Measurements from ENCODE around the gene RPS16. TPM values are rescaled to one million over a fixed set of nuclear protein-coding genes. Genes with fewer than 3 reads are reported as not detected.

The RPS16 gene
- total and polyA plus RNA-seq, 2 of the 8 experiments (the other 6 are each of a cell fraction or from before 2014, with no cell fraction given), result 2,433 to 7,810 TPM

- H4K91ac ChIP-seq (replicated peaks; ENCODE audit: insufficient read length, low read length), result peak within 1 kb of the TSS; percentile 46
- peaks cover 10 to 48% (median 26%) of the 10 kb centered on the region in 4 experiments for H3K4me1 ChIP-seq (replicated peaks in 1 of 4; ENCODE audit: control insufficient read depth in 3 of 4, insufficient read depth in 4 of 4, low read length in 3 of 4)
- no peak within 1 kb of the TSS for H3K14ac ChIP-seq (ENCODE audit: insufficient read length)
- 1% methylated on average over 56 of the region's 56 CpGs; no CpG with 5 or more reads in 1 of the 2 experiments for WGBS, 2 experiments (ENCODE audit: extremely low coverage in 1 of 2, insufficient coverage in 1 of 2, insufficient read length in 1 of 2, insufficient replicate concordance in 2 of 2, low coverage in 1 of 2, low lambda C conversion rate in 2 of 2, missing lambda C conversion rate in 1 of 2)
- peak within 1 kb of the TSS; percentile 58 for H2BK120ac ChIP-seq (replicated peaks; ENCODE audit: low read depth, low read length)
- CTCF ChIA-PET (ENCODE audit: partially characterized antibody), result interaction anchor here (0.6 to 3.9 kb wide), 5 partner anchors 10 to 92 kb away, joined by 3 to 38 read pairs (median 3); no protein-coding TSS in a partner anchor
- H3K9me3 ChIP-seq (ENCODE audit: insufficient read depth in 2 of 2, low read depth in 1 of 2, low read length in 1 of 2), result no peaks in the 10 kb centered on the region
- peaks cover 0 to 5% of the 10 kb centered on the region in 2 experiments for H4K20me1 ChIP-seq (replicated peaks in 1 of 2; ENCODE audit: control insufficient read depth in 1 of 2, insufficient read depth in 2 of 2, low read length in 2 of 2)
- H3K27me3 ChIP-seq (replicated peaks in 1 of 4; ENCODE audit: control insufficient read depth in 3 of 4, extremely low read depth in 1 of 4, insufficient read depth in 3 of 4, low read length in 3 of 4), result no peaks in the 10 kb centered on the region
- H2BK12ac ChIP-seq (ENCODE audit: low read depth, low read length), result peak within 1 kb of the TSS; percentile 97
- peaks cover 0 to 5% (median 0%) of the 10 kb centered on the region in 4 experiments; a peak in 1 of 8 replicates for H3K36me3 ChIP-seq (ENCODE audit: control insufficient read depth in 2 of 4, insufficient read depth in 4 of 4, low read length in 3 of 4)
- H2AK5ac ChIP-seq (ENCODE audit: low read depth, low read length), result no peak within 1 kb of the TSS; the same call in 1 of the 2 replicates
- peaks cover 28% of the 10 kb centered on the region for H3K23me2 ChIP-seq (ENCODE audit: low read depth, low read length)
- no peak for FAIRE-seq
- peak within 1 kb of the TSS; percentile 56; the same call in 1 of the 2 replicates for H3K27ac ChIP-seq (ENCODE audit: low read depth, low read length)
- no peaks in the 10 kb centered on the region for H3K79me1 ChIP-seq (ENCODE audit: low read depth, low read length)
- peak within 1 kb of the TSS; percentile 81 to 84 for H3K4me2 ChIP-seq (ENCODE audit: insufficient read depth in 1 of 2, low read depth in 2 of 2, low read length in 2 of 2)
- peak within 1 kb of the TSS; percentile 40 for H3K4ac ChIP-seq (replicated peaks; ENCODE audit: insufficient read length, low read depth, low read length)
- H3K4me3 ChIP-seq (ENCODE audit: extremely low read depth in 1 of 4, insufficient read depth in 2 of 4, low read depth in 3 of 4, low read length in 4 of 4), result peak within 1 kb of the TSS; percentile 63 to 91 (median 84)
- H2AFZ ChIP-seq (ENCODE audit: low read length), result no peak within 1 kb of the TSS
- peak within 1 kb of the TSS; percentile 59 to 87 (median 76) for H3K9ac ChIP-seq (replicated peaks in 1 of 4; ENCODE audit: extremely low read depth in 1 of 4, low read depth in 3 of 4, low read length in 3 of 4)
- DNase-seq (ENCODE audit: low read depth in 1 of 2, low spot score in 2 of 2), result peak in 1 of 2 experiments; percentile 86
- peak within 1 kb of the TSS; percentile 83 for H4K8ac ChIP-seq (ENCODE audit: extremely low read depth, insufficient read depth, low read length)
- peak within 1 kb of the TSS; percentile 83; the same call in 1 of the 2 replicates for H2BK5ac ChIP-seq (ENCODE audit: low read depth, low read length)
- H3K56ac ChIP-seq (replicated peaks; ENCODE audit: insufficient read length, low read depth, low read length), result peak within 1 kb of the TSS; percentile 94
- H2BK20ac ChIP-seq (ENCODE audit: low read length), result no peak within 1 kb of the TSS
- peaks cover 0 to 20% of the 10 kb centered on the region in 2 experiments; a peak in 1 of 4 replicates for H3K79me2 ChIP-seq (ENCODE audit: control insufficient read depth in 1 of 2, insufficient read depth in 2 of 2, low read length in 2 of 2)
- H2BK15ac ChIP-seq (ENCODE audit: low read length), result peak within 1 kb of the TSS; percentile 88; the same call in 1 of the 2 replicates
- no peak within 1 kb of the TSS for H3K23ac ChIP-seq (ENCODE audit: insufficient read length)
- peak within 1 kb of the TSS; percentile 77 for H4K5ac ChIP-seq (ENCODE audit: insufficient read length, low read depth, low read length)
- POLR2A ChIA-PET (ENCODE audit: partially characterized antibody), result interaction anchor here (0.6 to 14.3 kb wide), 11 partner anchors 9 to 1502 kb away, joined by 3 to 234 read pairs (median 5); partner anchors contain the start of genes MED29, PAF1, RPS16 and TIMM50
- peak within 1 kb of the TSS; percentile 71 for H3K18ac ChIP-seq (ENCODE audit: extremely low read depth, low read length)
- no peak for TF ChIP-seq CBX8 (IDR thresholded peaks at IDR 0.05; ENCODE audit: borderline replicate concordance, low read depth, low read length)
- TF ChIP-seq TAF7 (optimal IDR thresholded peaks at IDR 0.05; ENCODE audit: borderline replicate concordance, low read depth, low read length), result peak; percentile 81
- no peak for TF ChIP-seq CEBPB (IDR thresholded peaks at IDR 0.05; ENCODE audit: low read depth, low read length)
- peak; percentile 21; the same call in 1 of the 2 replicates for TF ChIP-seq MAX (IDR thresholded peaks at IDR 0.05)
- peak; percentile 13 to 69; a peak in 2 of 4 replicates for TF ChIP-seq SIN3A (conservative IDR thresholded peaks at IDR 0.05 in 1 of 2, IDR thresholded peaks at IDR 0.05 in 1 of 2; ENCODE audit: low read depth in 1 of 2, low read length in 2 of 2)
- no peak for TF ChIP-seq CREB1 (IDR thresholded peaks at IDR 0.05)
- TF ChIP-seq KDM4A (IDR thresholded peaks at IDR 0.05; ENCODE audit: low read depth, low read length, severe bottlenecking), result peak; percentile 77
- peak; percentile 80 for TF ChIP-seq PHF8 (conservative IDR thresholded peaks at IDR 0.05; ENCODE audit: low read depth, low read length)
- TF ChIP-seq TBP (IDR thresholded peaks at IDR 0.05; ENCODE audit: low read depth, low read length), result peak; percentile 93
- TF ChIP-seq POLR2AphosphoS5 (IDR thresholded peaks at IDR 0.05; ENCODE audit: low read depth, low read length), result peak; percentile 99
- TF ChIP-seq BACH1 (IDR thresholded peaks at IDR 0.05; ENCODE audit: low read length), result no peak
Measured at GRCh38 chr19:39406656-39407409, 28.9 kb downstream of the RPS16 start, which contains the start of gene ZFP36. Gene ZFP36, plus strand, starts transcription at chr19:39406847. Its CDS starts 58 bp downstream, at chr19:39406905.

All from H1 (cell line).